Measurements from ENCODE around the gene ACVR1.

GRCh38 chr2:157741819-157742484, 134.2 kb downstream of the ACVR1 start:
- no peak for TF ChIP-seq CTCF (IDR thresholded peaks at IDR 0.05; ENCODE audit: extremely low read depth in 1 of 2, insufficient read depth in 1 of 2, low read depth in 1 of 2, low read length in 2 of 2)
- no peak for TF ChIP-seq POLR2AphosphoS5 (IDR thresholded peaks at IDR 0.05; ENCODE audit: insufficient read depth, low read depth, low read length)
- no peak for TF ChIP-seq MYC (IDR thresholded peaks at IDR 0.05; ENCODE audit: low read depth, low read length)
- no peak for TF ChIP-seq JUN (IDR thresholded peaks at IDR 0.05; ENCODE audit: borderline replicate concordance, insufficient read depth, insufficient read length, low read depth)

Data from endothelial cell of umbilical vein (primary cell).